ENCODE results near the gene PLXNA4. TPM values are rescaled to one million over a fixed set of nuclear protein-coding genes. Genes with fewer than 3 reads are reported as not detected.

PLXNA4 gene
- total RNA-seq, 2 experiments from 2014 or later = 0.18 to 0.70 TPM

DNA sequence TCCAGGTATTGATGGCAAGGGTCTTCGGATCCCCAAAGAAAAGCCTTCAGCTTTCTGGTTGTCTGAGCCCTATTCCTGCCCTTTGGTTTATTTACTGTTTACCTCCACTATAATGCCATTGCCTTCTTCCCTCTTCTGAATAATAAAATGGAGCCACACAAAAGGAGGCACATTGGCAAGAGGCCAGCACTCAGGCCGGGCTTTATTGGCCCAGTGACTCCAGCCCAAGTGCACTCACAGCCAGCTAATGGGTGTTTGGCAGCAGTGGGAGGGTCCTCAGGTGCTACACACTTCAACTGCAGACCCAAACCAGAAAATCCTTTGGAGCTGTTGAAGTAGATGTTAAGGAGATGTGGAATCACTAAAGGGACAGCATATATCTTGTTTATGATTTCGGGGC lies 336.0 kb downstream of the PLXNA4 start:
- POLR2A ChIA-PET = no interaction called here
- Mint-ChIP-seq H3K27me3 (no peaks in the 10 kb centered on the region), H3K27ac (no peak overlapping the region), H3K36me3 (ENCODE audit: low read depth) (no peaks in the 10 kb centered on the region), H3K4me1 (ENCODE audit: low read depth) (no peaks in the 10 kb centered on the region), H3K4me3 (no peak overlapping the region), H3K9me3 (no peaks in the 10 kb centered on the region)
- intact Hi-C loops (cut with micrococcal nuclease) = no loop called here
- DNase-seq (no peak), ATAC-seq (no peak)
- CTCF ChIA-PET = no interaction called here
- TF ChIP-seq, protein P1, sequence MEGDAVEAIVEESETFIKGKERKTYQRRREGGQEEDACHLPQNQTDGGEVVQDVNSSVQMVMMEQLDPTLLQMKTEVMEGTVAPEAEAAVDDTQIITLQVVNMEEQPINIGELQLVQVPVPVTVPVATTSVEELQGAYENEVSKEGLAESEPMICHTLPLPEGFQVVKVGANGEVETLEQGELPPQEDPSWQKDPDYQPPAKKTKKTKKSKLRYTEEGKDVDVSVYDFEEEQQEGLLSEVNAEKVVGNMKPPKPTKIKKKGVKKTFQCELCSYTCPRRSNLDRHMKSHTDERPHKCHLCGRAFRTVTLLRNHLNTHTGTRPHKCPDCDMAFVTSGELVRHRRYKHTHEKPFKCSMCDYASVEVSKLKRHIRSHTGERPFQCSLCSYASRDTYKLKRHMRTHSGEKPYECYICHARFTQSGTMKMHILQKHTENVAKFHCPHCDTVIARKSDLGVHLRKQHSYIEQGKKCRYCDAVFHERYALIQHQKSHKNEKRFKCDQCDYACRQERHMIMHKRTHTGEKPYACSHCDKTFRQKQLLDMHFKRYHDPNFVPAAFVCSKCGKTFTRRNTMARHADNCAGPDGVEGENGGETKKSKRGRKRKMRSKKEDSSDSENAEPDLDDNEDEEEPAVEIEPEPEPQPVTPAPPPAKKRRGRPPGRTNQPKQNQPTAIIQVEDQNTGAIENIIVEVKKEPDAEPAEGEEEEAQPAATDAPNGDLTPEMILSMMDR (IDR thresholded peaks at IDR 0.05) = no peak

DNA sequence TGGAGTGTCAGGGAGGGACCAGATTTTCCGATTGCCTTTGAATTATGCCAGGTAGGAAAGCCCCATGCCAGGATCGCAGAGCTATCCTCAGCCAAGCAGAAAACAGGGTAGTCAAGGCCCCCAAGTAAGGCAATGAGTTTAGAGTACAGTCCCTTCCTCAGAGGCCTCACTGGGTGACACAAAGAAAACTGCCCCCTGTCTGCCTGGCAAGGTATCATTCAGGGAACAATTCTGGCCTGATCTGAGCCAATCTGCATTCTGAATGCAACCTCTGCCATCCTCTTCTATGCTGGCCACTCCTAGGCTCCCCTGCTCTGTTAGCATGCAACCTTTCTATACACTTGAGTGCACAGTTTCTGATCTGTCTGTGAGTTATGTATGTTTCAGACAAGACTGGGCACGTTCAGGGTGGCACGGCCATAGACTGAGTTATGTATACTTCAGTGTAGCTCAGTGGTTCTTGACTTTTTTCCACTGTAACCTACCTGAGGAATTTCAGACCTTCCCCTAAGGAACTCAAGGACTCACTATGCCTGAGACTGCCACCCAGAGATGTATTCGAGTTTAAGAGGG lies 336.8 kb downstream of the PLXNA4 start:
- TF ChIP-seq, protein P1 (IDR thresholded peaks at IDR 0.05) = no peak
- no peak overlapping the region for H3K27ac Mint-ChIP-seq
- no peaks in the 10 kb centered on the region for H3K4me1 Mint-ChIP-seq (ENCODE audit: low read depth)
- no peaks in the 10 kb centered on the region for H3K9me3 Mint-ChIP-seq
- ATAC-seq = no peak
- no peaks in the 10 kb centered on the region for H3K27me3 Mint-ChIP-seq
- H3K36me3 Mint-ChIP-seq (ENCODE audit: low read depth) = no peaks in the 10 kb centered on the region
- H3K4me3 Mint-ChIP-seq = no peak overlapping the region
- intact Hi-C loops (cut with micrococcal nuclease) = no loop called here
- ChIA-PET POLR2A (no interaction called here), CTCF (no interaction called here)
- no peak for DNase-seq

DNA sequence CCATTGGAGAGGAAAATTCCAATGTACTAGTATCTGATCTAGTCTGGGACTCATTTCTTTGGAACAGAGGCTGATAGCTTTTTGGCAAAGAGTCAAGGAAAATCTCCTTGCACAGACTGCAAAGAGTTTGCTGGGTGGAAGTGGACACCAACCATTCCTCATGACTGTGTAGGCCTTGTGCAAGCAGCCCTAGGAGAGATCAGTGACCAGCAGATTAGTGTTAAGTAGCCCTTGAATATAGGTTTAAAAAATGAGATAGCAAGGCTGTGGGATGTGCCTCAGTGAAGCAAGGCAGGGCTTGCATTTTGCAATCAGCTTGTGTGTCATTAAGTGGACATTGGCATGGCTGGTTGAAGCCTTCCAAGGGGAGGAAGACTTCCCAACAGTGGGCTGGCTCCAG lies 341.6 kb downstream of the PLXNA4 start:
- ATAC-seq = no peak
- ChIA-PET CTCF (no interaction called here), POLR2A (no interaction called here)
- DNase-seq = no peak
- TF ChIP-seq, protein P1 (IDR thresholded peaks at IDR 0.05) = no peak
- Mint-ChIP-seq H3K27me3 (peaks cover 3% of the 10 kb centered on the region), H3K27ac (no peak overlapping the region), H3K4me1 (ENCODE audit: low read depth) (no peaks in the 10 kb centered on the region), H3K36me3 (ENCODE audit: low read depth) (no peaks in the 10 kb centered on the region), H3K4me3 (no peak overlapping the region), H3K9me3 (no peaks in the 10 kb centered on the region)
- intact Hi-C loops (cut with micrococcal nuclease) = no loop called here

DNA sequence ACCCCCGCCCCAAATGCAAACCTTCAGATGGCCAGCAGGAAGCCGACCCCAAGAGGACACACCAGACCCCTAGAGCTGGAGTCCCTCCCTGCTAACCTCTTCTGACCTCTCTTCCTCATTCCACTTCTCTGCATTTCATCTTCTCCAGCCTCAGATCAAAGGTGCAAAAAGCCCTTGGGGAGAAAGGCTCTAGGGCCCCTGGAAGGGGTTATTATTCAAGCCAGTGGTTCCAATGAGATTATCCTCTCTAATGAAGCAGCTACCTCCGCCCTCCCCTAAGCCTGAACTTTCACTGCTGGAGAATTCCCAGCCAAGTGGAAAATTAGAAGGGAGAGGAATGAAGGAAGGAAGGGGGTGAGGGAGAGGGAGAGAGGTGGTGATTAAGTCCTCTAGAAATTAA lies 343.9 kb downstream of the PLXNA4 start:
- H3K9me3 Mint-ChIP-seq = no peaks in the 10 kb centered on the region
- ATAC-seq (no peak), DNase-seq (no peak)
- TF ChIP-seq, protein P1 (IDR thresholded peaks at IDR 0.05) = no peak
- H3K27ac Mint-ChIP-seq = no peak overlapping the region
- intact Hi-C loops (cut with micrococcal nuclease) = no loop called here
- ChIA-PET CTCF (no interaction called here), POLR2A (no interaction called here)
- H3K27me3 Mint-ChIP-seq = peaks cover 6% of the 10 kb centered on the region
- H3K4me3 Mint-ChIP-seq = no peak overlapping the region
- H3K4me1 Mint-ChIP-seq (ENCODE audit: low read depth) = no peaks in the 10 kb centered on the region
- no peaks in the 10 kb centered on the region for H3K36me3 Mint-ChIP-seq (ENCODE audit: low read depth)

DNA sequence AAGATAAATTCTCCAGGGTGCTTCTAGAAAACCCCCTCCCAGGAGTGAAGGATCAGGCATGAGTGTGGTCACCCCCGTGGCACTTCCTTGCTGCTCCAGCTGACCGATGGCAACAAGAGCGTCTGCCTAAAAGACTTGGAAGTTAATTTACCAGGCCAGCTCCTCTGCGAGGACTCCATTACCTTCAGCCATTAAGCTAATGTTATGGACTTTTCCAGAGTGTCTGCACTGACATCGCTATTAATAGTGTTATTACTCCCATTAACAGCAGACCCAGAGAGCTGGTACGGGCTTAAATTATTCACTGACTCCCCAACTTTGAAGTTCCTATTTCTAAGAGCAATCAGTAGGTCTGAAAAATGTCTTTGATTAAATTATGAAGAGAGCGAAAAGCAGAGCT lies 345.8 kb downstream of the PLXNA4 start:
- no peak overlapping the region for H3K4me3 Mint-ChIP-seq
- H3K27me3 Mint-ChIP-seq = peaks cover 6% of the 10 kb centered on the region
- no peaks in the 10 kb centered on the region for H3K36me3 Mint-ChIP-seq (ENCODE audit: low read depth)
- ChIA-PET CTCF (interaction anchor here (2.2 kb wide), 1 partner anchor 372 kb away, joined by 5 read pairs; no protein-coding TSS in a partner anchor), POLR2A (no interaction called here)
- H3K4me1 Mint-ChIP-seq (ENCODE audit: low read depth) = no peaks in the 10 kb centered on the region
- no peak overlapping the region for H3K27ac Mint-ChIP-seq
- no peaks in the 10 kb centered on the region for H3K9me3 Mint-ChIP-seq
- intact Hi-C loops (cut with micrococcal nuclease) = no loop called here
- ATAC-seq (no peak), DNase-seq (no peak)
- TF ChIP-seq, protein P1 (IDR thresholded peaks at IDR 0.05) = no peak

All from activated CD8-positive, alpha-beta T cell treated with anti-CD3 and anti-CD28 coated beads for 36 hours (primary cell).